GM10266 (cell line): ENCODE results near the gene PTPRN2.
"Not testable (repeated sequence)": the region's sequence is repeated elsewhere in the genome, so short reads cannot be mapped to it uniquely, and the experiment has no call there.

ENCODE experiments used
- DNase-seq: peaks from one replicate; pipeline ENCODE4 v3.0.0; 2012; ENCODE audit errors: extremely low spot score
- CTCF ChIP-seq: IDR thresholded peaks from 2 replicates; pipeline ENCODE4 v1.5.1; 2012; ENCODE audit warnings: mild to moderate bottlenecking, low read depth; ENCODE audit not compliant: control insufficient read depth, insufficient read depth; ENCODE audit errors: missing control alignments

PTPRN2 gene

GRCh38 chr7:157895520-157896375 is 691.9 kb downstream of the PTPRN2 start:
- no peak for DNase-seq
- TF ChIP-seq CTCF, result no peak

- DNase-seq, result not testable (repeated sequence)
Observed at GRCh38 chr7:157895098-157895497, 692.5 kb downstream of the PTPRN2 start.

GRCh38 chr7:157893535-157894044 is 694.0 kb downstream of the PTPRN2 start:
- TF ChIP-seq CTCF, result no peak
- no peak for DNase-seq

GRCh38 chr7:157892751-157893523 is 694.7 kb downstream of the PTPRN2 start:
- TF ChIP-seq CTCF, result no peak
- no peak for DNase-seq

- TF ChIP-seq CTCF, result no peak
- no peak for DNase-seq
Observed at GRCh38 chr7:157890921-157891401, 696.7 kb downstream of the PTPRN2 start.

GRCh38 chr7:157889480-157889879 is 698.1 kb downstream of the PTPRN2 start:
- DNase-seq, result no peak
- no peak for TF ChIP-seq CTCF

- TF ChIP-seq CTCF, result no peak
- DNase-seq, result no peak
Observed at GRCh38 chr7:157888579-157888978, 699.0 kb downstream of the PTPRN2 start.
